K562 (cell line): ENCODE measurements around the gene DLG4. TPM values are rescaled to one million over a fixed set of nuclear protein-coding genes. Genes with fewer than 3 reads are reported as not detected.

Experiments used
- GTF2E2 ChIP-seq: fragments of 200-800 bp; sonication (Bioruptor generic); IDR thresholded peaks from 2 replicates; pipeline ENCODE4 v1.6.1; 2016; ENCODE audit warnings: missing genetic modification characterization, missing compliant biosample characterization
- HMGN3 ChIP-seq: IDR thresholded peaks from 2 replicates; pipeline ENCODE4 v1.6.1; 2011; ENCODE audit warnings: borderline replicate concordance, low read depth, mild to moderate bottlenecking, mixed read lengths, low read length; ENCODE audit not compliant: insufficient read length; ENCODE audit errors: extremely low read depth
- NFE2L1 ChIP-seq: fragments of 450-650 bp; IDR thresholded peaks from 2 replicates; pipeline ENCODE4 v1.6.1; 2016; ENCODE audit warnings: missing genetic modification characterization, low read depth, mild to moderate bottlenecking, missing compliant biosample characterization, moderate library complexity, borderline replicate concordance
- NR2C1 ChIP-seq, 2 experiments: fragments of 450-650 bp; IDR thresholded peaks; 2 replicates each; pipeline ENCODE4 v1.6.1; 2017; ENCODE audit warnings: mild to moderate bottlenecking in 2 of 2, antibody characterized with exemption in 1 of 2, inconsistent platforms in 1 of 2, missing compliant biosample characterization in 1 of 2, missing genetic modification characterization in 1 of 2
- PTRF ChIP-seq: fragments of 450-650 bp; IDR thresholded peaks from 2 replicates; pipeline ENCODE4 v1.6.1; 2016; ENCODE audit warnings: mild to moderate bottlenecking, missing genetic modification characterization, missing compliant biosample characterization
- ZFPM2 ChIP-seq: fragments of 250-450 bp; sonication (Bioruptor Pico); IDR thresholded peaks from 2 replicates; pipeline ENCODE4 v1.5.1; 2022; ENCODE audit warnings: mild to moderate bottlenecking
- ZKSCAN3 ChIP-seq: fragments of 250-450 bp; sonication (Bioruptor Pico); IDR thresholded peaks from 2 replicates; pipeline ENCODE4 v1.4.0; 2020
- ZNF592 ChIP-seq: fragments of 450-650 bp; IDR thresholded peaks from 2 replicates; pipeline ENCODE4 v1.6.1; 2017; ENCODE audit warnings: antibody characterized with exemption, mild to moderate bottlenecking
- ZNF668 ChIP-seq: fragments of 250-450 bp; sonication (Bioruptor Pico); IDR thresholded peaks from 2 replicates; pipeline ENCODE4 v1.8.0; 2022; ENCODE audit warnings: mild to moderate bottlenecking, inconsistent platforms
- polyA plus RNA-seq, 8 experiments: library from polyadenylated mRNA; depleted of rRNA in 4 of 8; stranded (reverse) in 5 of 8; unstranded in 3 of 8; fragments of >200 nt; fragmentation: Nextera tagmentation in 2 of 8; fragmentation: Illumina TruSeq in 1 of 8; extraction: Ambion mirVana in 2 of 8; extraction: Trizol in 1 of 8; gene quantifications; 2 replicates each; pipeline versions ENCODE4 v1.2.1 to v1.2.3, GENCODE V29; 2011 to 2014; ENCODE audit warnings: inconsistent platforms in 1 of 8, missing spikeins in 1 of 8
- total RNA-seq, 7 experiments: library from RNA; depleted of rRNA in 6 of 7; stranded (reverse); fragments of >200 nt in 6 of 7; fragmentation: Illumina TruSeq in 2 of 7; extraction: Trizol in 2 of 7; gene quantifications; 2 replicates each; pipeline versions ENCODE4 v1.2.1 to v1.2.3, GENCODE V29; 2011 to 2021; ENCODE audit warnings: low replicate concordance in 1 of 7
- TF ChIP-seq, protein P1 (sequence below): sonication (generic); formaldehyde crosslinking; IDR thresholded peaks from 2 replicates; pipeline ENCODE4 v1.8.0; 2022; ENCODE audit warnings: mild to moderate bottlenecking, missing genetic modification reagents

Gene DLG4
- total and polyA plus RNA-seq, 9 of the 15 experiments (the other 6 are each of a cell fraction or from before 2014, with no cell fraction given): 0.03 to 12.0 (median 4.1) TPM

DNA sequence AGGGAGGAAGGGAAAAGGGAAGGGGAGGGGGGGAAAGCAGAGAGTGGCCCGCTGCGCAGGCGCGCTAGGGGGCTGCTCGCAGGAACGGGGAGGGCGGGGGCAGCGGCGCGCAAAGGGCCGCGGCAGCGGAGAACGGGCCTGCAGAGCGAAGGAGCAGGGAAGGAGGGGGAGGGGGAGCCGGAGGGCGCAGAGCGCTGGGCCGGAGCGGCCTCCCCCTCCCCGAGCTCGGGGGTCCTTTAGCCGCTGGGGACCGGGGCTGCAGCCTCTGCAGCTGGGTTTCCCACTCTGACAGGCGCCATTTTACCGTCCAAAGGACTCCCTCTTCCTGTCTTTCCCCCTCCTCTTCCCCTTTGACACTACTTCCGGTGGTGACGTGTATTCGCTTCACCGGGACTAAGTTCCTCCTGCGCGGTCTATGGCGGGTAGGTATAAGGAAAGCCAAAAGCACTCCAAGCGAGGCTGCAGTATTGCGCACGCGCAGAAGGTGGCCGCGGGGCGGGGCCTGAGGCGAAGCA is 32.1 kb upstream of the DLG4 start, which contains the start of gene CTDNEP1 (continued):
- TF ChIP-seq, protein P1, sequence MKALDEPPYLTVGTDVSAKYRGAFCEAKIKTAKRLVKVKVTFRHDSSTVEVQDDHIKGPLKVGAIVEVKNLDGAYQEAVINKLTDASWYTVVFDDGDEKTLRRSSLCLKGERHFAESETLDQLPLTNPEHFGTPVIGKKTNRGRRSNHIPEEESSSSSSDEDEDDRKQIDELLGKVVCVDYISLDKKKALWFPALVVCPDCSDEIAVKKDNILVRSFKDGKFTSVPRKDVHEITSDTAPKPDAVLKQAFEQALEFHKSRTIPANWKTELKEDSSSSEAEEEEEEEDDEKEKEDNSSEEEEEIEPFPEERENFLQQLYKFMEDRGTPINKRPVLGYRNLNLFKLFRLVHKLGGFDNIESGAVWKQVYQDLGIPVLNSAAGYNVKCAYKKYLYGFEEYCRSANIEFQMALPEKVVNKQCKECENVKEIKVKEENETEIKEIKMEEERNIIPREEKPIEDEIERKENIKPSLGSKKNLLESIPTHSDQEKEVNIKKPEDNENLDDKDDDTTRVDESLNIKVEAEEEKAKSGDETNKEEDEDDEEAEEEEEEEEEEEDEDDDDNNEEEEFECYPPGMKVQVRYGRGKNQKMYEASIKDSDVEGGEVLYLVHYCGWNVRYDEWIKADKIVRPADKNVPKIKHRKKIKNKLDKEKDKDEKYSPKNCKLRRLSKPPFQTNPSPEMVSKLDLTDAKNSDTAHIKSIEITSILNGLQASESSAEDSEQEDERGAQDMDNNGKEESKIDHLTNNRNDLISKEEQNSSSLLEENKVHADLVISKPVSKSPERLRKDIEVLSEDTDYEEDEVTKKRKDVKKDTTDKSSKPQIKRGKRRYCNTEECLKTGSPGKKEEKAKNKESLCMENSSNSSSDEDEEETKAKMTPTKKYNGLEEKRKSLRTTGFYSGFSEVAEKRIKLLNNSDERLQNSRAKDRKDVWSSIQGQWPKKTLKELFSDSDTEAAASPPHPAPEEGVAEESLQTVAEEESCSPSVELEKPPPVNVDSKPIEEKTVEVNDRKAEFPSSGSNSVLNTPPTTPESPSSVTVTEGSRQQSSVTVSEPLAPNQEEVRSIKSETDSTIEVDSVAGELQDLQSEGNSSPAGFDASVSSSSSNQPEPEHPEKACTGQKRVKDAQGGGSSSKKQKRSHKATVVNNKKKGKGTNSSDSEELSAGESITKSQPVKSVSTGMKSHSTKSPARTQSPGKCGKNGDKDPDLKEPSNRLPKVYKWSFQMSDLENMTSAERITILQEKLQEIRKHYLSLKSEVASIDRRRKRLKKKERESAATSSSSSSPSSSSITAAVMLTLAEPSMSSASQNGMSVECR: no peak
- TF ChIP-seq HMGN3 (no peak), ZFPM2 (no peak), ZNF592 (no peak), NFE2L1 (no peak), ZNF668 (CRISPR knock-in tag) (no peak), PTRF (tag) (no peak), GTF2E2 (tag) (no peak), ZKSCAN3 (CRISPR knock-in tag) (no peak), NR2C1 (IDR thresholded peaks at IDR 0.05) (peak; percentile 91), NR2C1 (tag; IDR thresholded peaks at IDR 0.05) (peak; percentile 92)
